Activated T-helper 1 cell treated with anti-CD3 and anti-CD28 coated beads, Interleukin-12 subunit alpha, Interleukin-12 subunit beta, Interleukin-2, Interleukin-4 antibody, amounts not matched to agents 30 ng/mL and 10 ng/mL and 1 ng/mL, durations not matched to agents 14 hours and 24 hours and 36 hours (primary cell): ENCODE data around the gene OBI1. TPM values are rescaled to one million over a fixed set of nuclear protein-coding genes. Genes with fewer than 3 reads are reported as not detected.
A peak's percentile ranks its signal among the peaks of the same experiment; 100 is the strongest.

Source experiments
- DNase-seq: peaks from one replicate; pipeline ENCODE4 v3.0.0; 2021; ENCODE audit warnings: low spot score
- H3K27ac Mint-ChIP-seq: one replicate; pipeline ENCODE4 v1.8.0; 2021; ENCODE audit warnings: mild to moderate bottlenecking, mixed read lengths
- H3K27me3 Mint-ChIP-seq: one replicate; pipeline ENCODE4 v1.8.0; 2022; ENCODE audit warnings: mild to moderate bottlenecking, moderate library complexity, mixed read lengths; ENCODE audit not compliant: insufficient read depth
- H3K36me3 Mint-ChIP-seq: one replicate; pipeline ENCODE4 v1.8.0; 2021; ENCODE audit warnings: low read depth, mixed read lengths
- H3K4me1 Mint-ChIP-seq: one replicate; pipeline ENCODE4 v1.8.0; 2021; ENCODE audit warnings: low read depth, mixed read lengths
- H3K4me3 Mint-ChIP-seq: one replicate; pipeline ENCODE4 v1.8.0; 2021; ENCODE audit warnings: mild to moderate bottlenecking, moderate library complexity, mixed read lengths
- H3K9me3 Mint-ChIP-seq: one replicate; pipeline ENCODE4 v1.8.0; 2021; ENCODE audit warnings: mixed read lengths
- intact Hi-C: fragments of 100-400 bp; cut with micrococcal nuclease; formaldehyde crosslinking; loops from one replicate; pipeline ENCODE4 v1.15.1; 2024
- total RNA-seq: library from RNA; stranded (reverse); gene quantifications from 2 replicates; pipeline ENCODE4 v1.2.3, GENCODE V29; 2022

Gene OBI1
- total RNA-seq, 1 donor from 2014 or later = 20.0 TPM

DNA sequence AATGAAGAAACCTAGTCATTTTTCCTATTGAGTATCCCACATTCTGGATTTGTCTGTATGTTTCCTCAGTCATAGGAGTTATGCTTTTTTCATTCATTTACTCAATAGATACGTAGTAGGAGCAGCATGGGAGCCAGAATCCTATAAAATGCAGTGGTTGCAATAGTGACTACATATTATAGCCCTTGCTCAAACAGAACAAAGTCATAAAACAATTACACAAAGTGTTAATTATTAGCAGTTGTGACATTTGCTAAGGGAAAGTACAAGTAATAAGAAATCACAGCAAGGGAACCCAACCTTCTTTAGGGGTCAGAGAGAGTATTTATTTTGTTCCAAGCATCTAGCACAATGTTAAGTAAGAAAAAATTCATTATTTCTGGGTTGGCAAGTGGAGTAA lies 27.9 kb downstream of the OBI1 start:
- DNase-seq = no peak
- intact Hi-C loops = no loop called here
- Mint-ChIP-seq H3K4me1 (peaks cover 4% of the 10 kb centered on the region), H3K27me3 (no peaks in the 10 kb centered on the region), H3K4me3 (no peak overlapping the region), H3K9me3 (no peaks in the 10 kb centered on the region), H3K36me3 (peaks cover 47% of the 10 kb centered on the region), H3K27ac (no peak overlapping the region)

GRCh38 chr13:78630511-78630910 lies 28.4 kb downstream of the OBI1 start:
- Mint-ChIP-seq H3K9me3 (no peaks in the 10 kb centered on the region), H3K4me3 (no peak overlapping the region), H3K27ac (no peak overlapping the region), H3K4me1 (peaks cover 10% of the 10 kb centered on the region), H3K27me3 (no peaks in the 10 kb centered on the region), H3K36me3 (peaks cover 50% of the 10 kb centered on the region)
- intact Hi-C loops = no loop called here
- DNase-seq = no peak

DNA sequence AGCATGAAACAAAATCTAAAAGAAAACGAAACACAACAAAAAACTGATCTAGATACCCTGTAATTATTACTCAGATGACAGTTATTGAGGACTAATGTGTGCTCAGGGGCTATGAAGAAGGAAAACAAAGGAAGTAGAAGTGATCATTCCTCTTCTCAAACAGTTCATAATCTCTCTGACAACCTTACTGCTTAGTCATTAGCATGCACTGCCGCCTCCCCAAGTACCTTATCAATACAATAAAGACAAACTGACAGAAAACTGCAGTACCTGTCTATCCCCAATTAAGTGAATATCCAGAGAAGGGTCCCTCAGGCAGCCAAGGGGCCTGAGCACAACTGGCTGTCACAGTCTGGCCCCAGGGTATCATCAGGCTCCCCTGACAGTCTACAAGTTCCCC lies 33.6 kb downstream of the OBI1 start:
- Mint-ChIP-seq H3K27ac (no peak overlapping the region), H3K4me1 (peaks cover 11% of the 10 kb centered on the region), H3K4me3 (no peak overlapping the region), H3K27me3 (no peaks in the 10 kb centered on the region), H3K9me3 (no peaks in the 10 kb centered on the region), H3K36me3 (peaks cover 19% of the 10 kb centered on the region)
- intact Hi-C loops = no loop called here
- no peak for DNase-seq

DNA sequence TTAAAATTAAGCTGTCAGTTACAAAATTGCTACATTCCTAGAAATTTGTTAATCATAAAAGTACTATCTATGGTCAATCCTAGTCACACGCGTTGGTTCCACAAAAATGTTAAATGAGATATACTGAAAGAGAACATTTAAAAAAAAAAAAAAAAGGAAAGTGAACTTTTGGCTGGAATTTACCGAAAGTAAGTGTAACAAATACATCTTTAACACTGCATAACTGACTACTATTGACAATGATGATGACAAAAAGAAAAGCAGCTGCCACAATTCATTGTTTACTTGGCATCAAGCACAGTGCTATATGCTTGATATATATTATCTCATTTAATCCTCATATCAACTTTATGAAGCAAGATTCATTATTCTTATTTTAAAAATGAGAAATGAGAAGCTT lies 35.8 kb downstream of the OBI1 start:
- peaks cover 10% of the 10 kb centered on the region for H3K36me3 Mint-ChIP-seq

DNA sequence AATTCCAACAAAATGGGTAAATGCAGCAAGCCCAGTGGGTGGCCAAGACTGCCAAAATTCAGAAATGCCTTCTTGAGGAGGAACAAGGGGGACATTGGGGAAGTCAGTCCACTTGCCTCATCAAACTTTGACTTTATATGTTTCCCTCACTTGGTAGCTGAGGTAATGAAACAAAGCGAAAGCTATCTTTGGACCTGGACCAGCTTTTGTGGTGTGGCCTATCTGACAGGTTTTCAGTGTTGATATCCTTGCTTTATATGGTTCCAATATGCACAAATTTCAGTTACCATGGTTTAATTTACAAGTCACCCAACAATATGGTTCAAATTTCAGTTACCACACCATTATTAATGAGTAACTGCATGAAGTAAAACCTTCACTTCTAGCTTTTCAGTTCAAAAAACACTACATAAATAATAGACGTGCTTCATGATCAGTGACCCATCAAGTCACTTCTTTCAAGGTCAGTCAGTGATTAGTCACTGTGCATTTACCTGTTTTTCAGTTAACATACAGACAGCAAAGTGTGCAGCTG lies 38.0 kb downstream of the OBI1 start:
- no peaks in the 10 kb centered on the region for H3K27me3 Mint-ChIP-seq
- peaks cover 24% of the 10 kb centered on the region for H3K36me3 Mint-ChIP-seq
- intact Hi-C loops = no loop called here
- H3K4me1 Mint-ChIP-seq = peaks cover 6% of the 10 kb centered on the region
- no peak overlapping the region for H3K27ac Mint-ChIP-seq
- H3K4me3 Mint-ChIP-seq = no peak overlapping the region
- no peaks in the 10 kb centered on the region for H3K9me3 Mint-ChIP-seq
- no peak for DNase-seq

More for the DNA sequence above, 35.8 kb downstream of the OBI1 start:
- H3K4me1 Mint-ChIP-seq = peaks cover 11% of the 10 kb centered on the region
- no peak for DNase-seq
- no peak overlapping the region for H3K27ac Mint-ChIP-seq
- no peaks in the 10 kb centered on the region for H3K27me3 Mint-ChIP-seq
- intact Hi-C loops = no loop called here
- H3K9me3 Mint-ChIP-seq = no peaks in the 10 kb centered on the region
- no peak overlapping the region for H3K4me3 Mint-ChIP-seq

- H3K9me3 Mint-ChIP-seq = no peaks in the 10 kb centered on the region
These were observed 40.5 kb downstream of the OBI1 start for GRCh38 chr13:78618411-78618810.

GRCh38 chr13:78611040-78611439 lies 47.9 kb downstream of the OBI1 start:
- Mint-ChIP-seq H3K36me3 (peaks cover 15% of the 10 kb centered on the region), H3K27me3 (peaks cover 54% of the 10 kb centered on the region), H3K27ac (no peak overlapping the region), H3K9me3 (no peaks in the 10 kb centered on the region), H3K4me1 (peaks cover 11% of the 10 kb centered on the region), H3K4me3 (no peak overlapping the region)
- intact Hi-C loops = loop anchor here (2.0 kb wide), 1 partner anchor 48 kb away; the partner anchor contains the start of gene OBI1
- DNase-seq = no peak

More at GRCh38 chr13:78618411-78618810, 40.5 kb downstream of the OBI1 start:
- intact Hi-C loops = no loop called here
- H3K36me3 Mint-ChIP-seq = peaks cover 31% of the 10 kb centered on the region
- H3K4me1 Mint-ChIP-seq = no peaks in the 10 kb centered on the region
- DNase-seq = no peak
- no peaks in the 10 kb centered on the region for H3K27me3 Mint-ChIP-seq
- no peak overlapping the region for H3K27ac Mint-ChIP-seq
- H3K4me3 Mint-ChIP-seq = no peak overlapping the region

DNA sequence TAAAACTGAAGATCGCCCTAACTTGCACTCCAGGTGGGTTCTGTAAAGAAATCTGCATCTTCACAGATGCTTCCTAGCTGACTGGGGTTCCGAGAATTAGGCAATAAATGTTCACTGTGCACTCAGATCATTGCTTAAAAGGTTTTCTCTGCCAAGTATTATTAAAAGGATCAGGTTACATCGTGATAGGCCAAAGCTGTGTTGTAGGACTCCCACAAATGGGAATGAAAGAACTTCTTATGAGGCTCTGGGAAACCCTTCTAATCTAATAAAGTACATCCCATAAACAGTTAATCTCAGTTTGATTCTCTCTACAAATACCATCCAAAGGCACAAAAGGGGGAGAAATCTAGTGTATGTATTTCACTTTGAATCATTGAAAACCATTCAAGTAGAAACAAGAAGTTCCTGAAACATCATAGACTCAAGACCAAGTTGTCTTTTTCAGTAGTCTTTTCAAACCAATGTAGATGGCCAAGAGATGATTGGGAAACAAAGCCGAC lies 48.5 kb downstream of the OBI1 start:
- Mint-ChIP-seq H3K4me1 (peaks cover 11% of the 10 kb centered on the region), H3K9me3 (no peaks in the 10 kb centered on the region), H3K27me3 (peaks cover 60% of the 10 kb centered on the region), H3K36me3 (peaks cover 10% of the 10 kb centered on the region), H3K27ac (no peak overlapping the region), H3K4me3 (peak overlapping the region; percentile 1)
- DNase-seq = no peak
- intact Hi-C loops = loop anchor here (2.0 kb wide), 1 partner anchor 48 kb away; the partner anchor contains the start of gene OBI1

DNA sequence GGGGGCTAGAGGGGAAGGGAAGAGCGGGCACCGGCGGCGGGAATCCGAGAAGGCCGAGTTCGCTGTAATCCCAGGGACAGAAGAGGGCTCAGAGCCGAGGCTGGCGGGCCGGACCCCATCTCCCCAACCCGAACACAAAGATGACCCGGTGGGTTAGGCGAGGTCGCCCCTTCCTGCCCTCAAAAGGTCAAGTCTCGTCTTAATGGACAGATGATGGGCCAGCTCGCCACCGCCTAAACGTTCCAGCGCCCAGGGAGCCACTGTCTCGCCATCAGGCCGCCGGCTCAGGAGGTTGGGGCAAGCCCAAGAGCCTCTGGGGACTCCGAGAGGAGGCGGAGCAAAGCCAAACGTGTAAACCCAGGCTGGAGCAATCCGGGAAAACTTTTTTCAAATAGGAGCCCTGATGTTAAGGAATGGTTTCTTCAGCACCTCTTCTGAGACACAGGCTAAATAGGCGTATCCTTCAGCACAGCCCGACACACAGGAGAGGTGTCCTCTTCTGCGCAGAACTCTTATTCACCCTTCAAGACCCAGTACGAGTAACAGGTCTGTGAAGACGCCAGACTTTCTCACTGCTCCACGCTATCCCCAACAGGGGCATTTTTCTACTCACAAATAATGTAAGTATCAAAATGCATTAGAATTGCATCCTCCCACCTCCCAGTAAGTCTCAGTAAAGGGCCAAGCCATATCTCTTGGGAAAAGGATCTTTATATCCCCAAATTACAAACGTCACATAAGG lies 49.3 kb downstream of the OBI1 start:
- no peak for DNase-seq
- Mint-ChIP-seq H3K27ac (no peak overlapping the region), H3K36me3 (peaks cover 5% of the 10 kb centered on the region), H3K27me3 (peaks cover 68% of the 10 kb centered on the region), H3K4me1 (peaks cover 15% of the 10 kb centered on the region), H3K4me3 (peak overlapping the region; percentile 57), H3K9me3 (no peaks in the 10 kb centered on the region)
- intact Hi-C loops = loop anchor here (2.0 kb wide), 2 partner anchors 17 to 49 kb away; partner anchors contain the start of gene OBI1

DNA sequence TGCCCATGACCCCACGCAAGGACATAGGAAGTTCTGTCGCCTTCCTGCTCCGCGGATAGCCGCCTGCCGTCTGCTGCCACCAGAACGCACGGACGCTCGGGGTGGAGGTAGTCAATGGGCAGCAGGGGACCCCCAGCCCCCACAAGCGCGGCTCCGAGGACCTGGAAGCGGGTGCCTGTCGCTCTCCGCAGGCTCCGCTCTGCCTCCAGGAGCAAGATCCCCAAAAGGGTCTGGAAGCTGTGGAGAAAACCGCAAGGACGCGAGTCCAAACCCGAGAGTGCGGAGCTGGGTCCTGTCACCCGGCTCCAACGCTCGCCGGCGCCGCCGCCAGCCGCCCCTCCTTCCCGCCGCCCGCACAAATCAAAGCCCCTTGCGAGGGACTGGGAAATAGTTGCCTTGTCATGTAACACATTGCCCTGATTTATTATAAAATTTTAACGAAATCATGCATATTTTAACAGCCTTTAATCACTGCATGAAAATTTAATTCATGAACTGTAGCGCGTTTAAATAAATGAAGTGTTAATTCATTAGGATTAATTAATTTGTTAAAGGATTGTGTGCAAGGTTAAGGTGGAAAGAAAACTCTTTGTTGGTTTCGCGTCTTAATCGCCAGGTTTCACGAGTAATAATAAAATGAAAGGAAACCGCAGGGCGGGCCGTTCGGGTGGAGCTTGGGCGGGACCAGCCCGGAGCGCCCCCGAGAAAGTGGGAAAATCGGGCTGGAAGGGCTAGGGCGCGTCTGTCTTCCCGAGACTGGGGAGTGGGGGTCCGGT lies 50.1 kb downstream of the OBI1 start:
- H3K9me3 Mint-ChIP-seq = no peaks in the 10 kb centered on the region
- peak overlapping the region; percentile 57 for H3K4me3 Mint-ChIP-seq
- intact Hi-C loops = loop anchor here (1.0 to 2.0 kb wide), 2 partner anchors 10 to 16 kb away; no protein-coding TSS in a partner anchor
- no peak for DNase-seq
- H3K27ac Mint-ChIP-seq = peak overlapping the region; percentile 75
- peaks cover 1% of the 10 kb centered on the region for H3K36me3 Mint-ChIP-seq
- H3K27me3 Mint-ChIP-seq = peaks cover 75% of the 10 kb centered on the region
- peaks cover 23% of the 10 kb centered on the region for H3K4me1 Mint-ChIP-seq

- peak overlapping the region; percentile 17 for H3K4me3 Mint-ChIP-seq
These were observed 50.7 kb downstream of the OBI1 start for GRCh38 chr13:78608252-78608687.

DNA sequence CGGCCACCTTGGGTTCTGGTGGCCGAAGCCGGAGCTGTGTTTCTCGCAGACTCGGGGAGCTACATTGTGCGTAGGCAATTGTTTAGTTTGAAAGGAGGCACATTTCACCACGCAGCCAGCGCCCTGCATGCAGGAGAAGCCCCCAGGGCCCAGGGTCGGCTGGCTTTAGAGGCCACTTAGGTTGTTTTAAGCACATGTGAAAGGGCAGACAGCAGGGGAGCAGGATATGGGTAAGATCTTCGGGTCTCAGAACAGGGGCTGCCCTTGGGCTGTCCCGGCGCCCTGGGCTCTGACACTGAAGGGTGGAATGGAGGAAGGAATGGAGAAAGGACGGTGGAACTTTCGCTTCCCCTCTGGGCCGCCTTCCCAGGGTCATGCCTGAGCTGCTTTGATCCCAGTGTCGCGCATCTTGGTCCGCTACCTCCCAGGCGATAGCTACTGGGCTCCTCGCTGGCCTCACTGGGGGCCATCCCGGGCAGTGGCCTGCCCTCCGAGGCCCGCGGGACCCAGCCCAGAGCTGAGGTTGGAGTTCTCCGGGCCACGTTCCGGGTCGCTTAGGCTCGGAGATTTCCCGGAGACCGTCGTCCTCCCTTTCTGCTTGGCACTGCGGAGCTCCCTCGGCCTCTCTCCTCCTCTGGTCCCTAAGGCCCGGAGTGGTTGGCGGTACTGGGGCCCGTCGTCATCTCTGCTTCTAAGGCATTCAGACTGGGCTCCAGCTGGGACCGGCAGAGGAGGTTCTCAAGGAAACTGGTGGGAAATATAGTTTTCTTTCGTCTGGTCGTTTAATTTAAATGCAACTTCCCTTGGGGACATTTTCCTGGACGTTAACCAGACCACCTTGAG lies 51.3 kb downstream of the OBI1 start:
- no peak overlapping the region for H3K4me3 Mint-ChIP-seq
- no peak for DNase-seq
- H3K36me3 Mint-ChIP-seq = no peaks in the 10 kb centered on the region
- intact Hi-C loops = loop anchor here (1.0 to 2.0 kb wide), 2 partner anchors 8 to 15 kb away; no protein-coding TSS in a partner anchor
- H3K4me1 Mint-ChIP-seq = peaks cover 29% of the 10 kb centered on the region
- H3K27me3 Mint-ChIP-seq = peaks cover 83% of the 10 kb centered on the region
- no peaks in the 10 kb centered on the region for H3K9me3 Mint-ChIP-seq
- no peak overlapping the region for H3K27ac Mint-ChIP-seq

More at GRCh38 chr13:78608252-78608687, 50.7 kb downstream of the OBI1 start:
- Mint-ChIP-seq H3K9me3 (no peaks in the 10 kb centered on the region), H3K27ac (peak overlapping the region; percentile 75), H3K4me1 (peaks cover 26% of the 10 kb centered on the region), H3K27me3 (peaks cover 81% of the 10 kb centered on the region), H3K36me3 (peaks cover under 1% of the 10 kb centered on the region)
- no peak for DNase-seq
- intact Hi-C loops = loop anchor here (1.0 to 2.0 kb wide), 2 partner anchors 9 to 15 kb away; no protein-coding TSS in a partner anchor
